ENCODE data around the gene BMP5. TPM values are rescaled to one million over a fixed set of nuclear protein-coding genes. Genes with fewer than 3 reads are reported as not detected.

Gene BMP5
- total RNA-seq, 2 donors from 2014 or later: 0.80 to 2.1 TPM

- no peak for DNase-seq (ENCODE audit: low spot score)
- no peak overlapping the region for H3K27ac ChIP-seq
- intact Hi-C loops (cut with DNase I): no loop called here
These were observed 166.7 kb downstream of the BMP5 start for GRCh38 chr6:55708711-55709110.

GRCh38 chr6:55705451-55706440, 169.6 kb downstream of the BMP5 start:
- Histone ChIP-seq H3K27ac (no peak overlapping the region), H3K27me3 (replicated peaks; ENCODE audit: insufficient read depth) (no peaks in the 10 kb centered on the region), H3K36me3 (no peaks in the 10 kb centered on the region), H3K4me3 (no peak overlapping the region), H3K4me1 (replicated peaks) (no peaks in the 10 kb centered on the region), H3K9me3 (no peaks in the 10 kb centered on the region)
- TF ChIP-seq POLR2A (IDR thresholded peaks at IDR 0.05): no peak
- TF ChIP-seq POLR2AphosphoS5 (IDR thresholded peaks at IDR 0.05): no peak
- no peak for TF ChIP-seq CTCF (IDR thresholded peaks at IDR 0.05)
- intact Hi-C loops (cut with DNase I): no loop called here
- DNase-seq (ENCODE audit: low spot score): no peak
- 76% methylated on average over 2 of the region's 2 CpGs for WGBS

More at GRCh38 chr6:55708711-55709110, 166.7 kb downstream of the BMP5 start:
- Histone ChIP-seq H3K36me3 (no peaks in the 10 kb centered on the region), H3K4me1 (replicated peaks) (no peaks in the 10 kb centered on the region), H3K9me3 (no peaks in the 10 kb centered on the region), H3K4me3 (no peak overlapping the region), H3K27me3 (replicated peaks; ENCODE audit: insufficient read depth) (no peaks in the 10 kb centered on the region)
- no peak for TF ChIP-seq CTCF (IDR thresholded peaks at IDR 0.05)
- TF ChIP-seq POLR2A (IDR thresholded peaks at IDR 0.05): no peak
- no peak for TF ChIP-seq POLR2AphosphoS5 (IDR thresholded peaks at IDR 0.05)
- WGBS: 95% methylated on average over 1 of the region's 1 CpG

DNA sequence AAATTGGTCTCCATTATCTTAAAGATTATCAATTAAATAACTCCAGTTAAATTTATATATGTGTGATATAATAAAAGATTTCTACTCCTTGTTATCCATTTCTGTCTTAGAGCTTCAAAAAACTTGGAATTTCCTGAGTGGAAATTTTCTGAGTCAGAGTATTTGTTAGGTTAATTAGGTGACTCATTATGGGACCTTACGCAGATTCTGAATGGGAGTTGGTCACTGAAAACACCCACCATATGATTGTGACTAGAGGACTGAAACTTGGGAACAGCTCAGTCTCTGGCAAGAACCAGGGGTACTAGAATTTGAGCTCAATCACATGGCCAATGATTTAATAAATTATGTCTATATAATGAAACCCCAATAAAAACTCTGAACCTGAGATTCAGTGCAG, 171.0 kb downstream of the BMP5 start:
- H3K27ac ChIP-seq: no peak overlapping the region
- 69% methylated on average over 1 of the region's 1 CpG for WGBS
- no peak for TF ChIP-seq POLR2A (IDR thresholded peaks at IDR 0.05)
- no peak for TF ChIP-seq CTCF (IDR thresholded peaks at IDR 0.05)
- no peak for TF ChIP-seq POLR2AphosphoS5 (IDR thresholded peaks at IDR 0.05)
- H3K4me1 ChIP-seq (replicated peaks): no peaks in the 10 kb centered on the region
- intact Hi-C loops (cut with DNase I): no loop called here
- no peaks in the 10 kb centered on the region for H3K36me3 ChIP-seq
- no peak overlapping the region for H3K4me3 ChIP-seq
- H3K9me3 ChIP-seq: no peaks in the 10 kb centered on the region
- no peak for DNase-seq (ENCODE audit: low spot score)
- H3K27me3 ChIP-seq (replicated peaks; ENCODE audit: insufficient read depth): no peaks in the 10 kb centered on the region
